ENCODE results near the gene ZNF398. TPM values are rescaled to one million over a fixed set of nuclear protein-coding genes. Genes with fewer than 3 reads are reported as not detected.

ZNF398 gene, protein sequence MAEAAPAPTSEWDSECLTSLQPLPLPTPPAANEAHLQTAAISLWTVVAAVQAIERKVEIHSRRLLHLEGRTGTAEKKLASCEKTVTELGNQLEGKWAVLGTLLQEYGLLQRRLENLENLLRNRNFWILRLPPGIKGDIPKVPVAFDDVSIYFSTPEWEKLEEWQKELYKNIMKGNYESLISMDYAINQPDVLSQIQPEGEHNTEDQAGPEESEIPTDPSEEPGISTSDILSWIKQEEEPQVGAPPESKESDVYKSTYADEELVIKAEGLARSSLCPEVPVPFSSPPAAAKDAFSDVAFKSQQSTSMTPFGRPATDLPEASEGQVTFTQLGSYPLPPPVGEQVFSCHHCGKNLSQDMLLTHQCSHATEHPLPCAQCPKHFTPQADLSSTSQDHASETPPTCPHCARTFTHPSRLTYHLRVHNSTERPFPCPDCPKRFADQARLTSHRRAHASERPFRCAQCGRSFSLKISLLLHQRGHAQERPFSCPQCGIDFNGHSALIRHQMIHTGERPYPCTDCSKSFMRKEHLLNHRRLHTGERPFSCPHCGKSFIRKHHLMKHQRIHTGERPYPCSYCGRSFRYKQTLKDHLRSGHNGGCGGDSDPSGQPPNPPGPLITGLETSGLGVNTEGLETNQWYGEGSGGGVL
- 10 to 100 TPM; 12.7 to 14.6 TPM for total RNA-seq
- polyA plus RNA-seq: 1 to 10 TPM; 3.0 to 4.1 TPM
- long read RNA-seq, donor 1, partial matches to known transcripts: 0 of 1 reads
- long read RNA-seq, donor 1, other reads (novel, unspliced or antisense): 0 of 1 reads
- long read RNA-seq, donor 2, partial matches to known transcripts: 0 of 1 reads
- long read RNA-seq, donor 2, other reads (novel, unspliced or antisense): 0 of 1 reads
- long read RNA-seq, donor 3, partial matches to known transcripts: 0 of 1 reads
- long read RNA-seq, donor 3, other reads (novel, unspliced or antisense): 0 of 1 reads
- long read RNA-seq, donor 4, partial matches to known transcripts: 0 of 3 reads
- long read RNA-seq, donor 4, other reads (novel, unspliced or antisense): 0 of 3 reads
- long read RNA-seq, donor 5, transcript ZNF398-202 (6 exons, 2,860 nt): major isoform, 9 of 15 reads
- long read RNA-seq, donor 5, partial matches to known transcripts: 6 of 15 reads
- long read RNA-seq, donor 5, other reads (novel, unspliced or antisense): 0 of 15 reads

DNA sequence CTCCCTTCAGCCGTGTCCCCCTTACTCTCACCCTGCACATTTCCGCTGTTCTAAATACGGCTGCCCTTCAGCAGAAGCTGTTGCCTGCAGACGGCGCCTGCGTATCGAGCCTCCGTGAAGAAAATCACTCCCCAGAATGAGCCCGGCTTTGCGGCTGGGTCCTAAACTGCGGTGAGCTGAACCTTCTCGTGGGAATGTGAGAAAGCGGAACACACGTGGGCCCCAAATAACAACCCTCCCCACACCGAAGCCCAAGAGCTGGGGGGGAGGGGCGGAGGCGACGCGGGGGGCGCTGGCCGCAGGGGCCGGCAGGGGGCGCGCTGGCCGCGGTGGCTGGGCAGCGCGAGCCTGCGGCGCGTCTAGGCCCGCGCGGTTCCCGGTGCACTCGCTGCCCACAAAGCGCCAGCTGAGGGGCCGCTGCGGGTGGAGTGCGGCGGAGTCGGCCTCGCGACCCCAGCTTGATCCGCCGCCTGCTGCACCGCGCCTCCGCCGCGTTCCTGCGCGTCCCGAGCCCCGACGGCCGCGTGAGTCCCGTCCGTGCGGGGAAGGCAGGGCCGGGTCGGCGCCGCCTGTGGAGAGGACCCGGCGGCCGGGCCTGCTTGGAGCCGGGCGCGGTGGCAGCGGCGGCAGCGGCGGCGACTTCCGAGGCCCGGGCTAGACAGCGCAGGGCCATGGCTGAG lies at the start of gene ZNF398:
Gene ZNF398 (plus strand): TSS at position 382 of the 680 bp plus-strand sequence. CDS start 290 bp downstream, at position 672.
- ATAC-seq (ENCODE audit: insufficient read depth, low FRiP score): peak; percentile 95
- H3K4me1 ChIP-seq (ENCODE audit: control insufficient read depth in 5 of 5, insufficient read depth in 5 of 5, low read length in 5 of 5): peaks cover 0 to 8% (median 0%) of the 10 kb centered on the region in 5 donors
- H3K9ac ChIP-seq (ENCODE audit: insufficient read depth in 1 of 2, low read length in 2 of 2): peak within 1 kb of the TSS; percentile 56 to 87
- H3K9me3 ChIP-seq (ENCODE audit: control insufficient read depth in 4 of 4, insufficient read depth in 3 of 4, low read length in 3 of 4): no peaks in the 10 kb centered on the region
- peak within 1 kb of the TSS; percentile 95 for H3K27ac ChIP-seq (ENCODE audit: low read depth in 1 of 2, low read length in 1 of 2)
- 0 to 1% methylated on average over 47 to 79 of the region's 79 CpGs for whole genome bisulfite sequencing, 2 donors
- TF ChIP-seq, protein P1, sequence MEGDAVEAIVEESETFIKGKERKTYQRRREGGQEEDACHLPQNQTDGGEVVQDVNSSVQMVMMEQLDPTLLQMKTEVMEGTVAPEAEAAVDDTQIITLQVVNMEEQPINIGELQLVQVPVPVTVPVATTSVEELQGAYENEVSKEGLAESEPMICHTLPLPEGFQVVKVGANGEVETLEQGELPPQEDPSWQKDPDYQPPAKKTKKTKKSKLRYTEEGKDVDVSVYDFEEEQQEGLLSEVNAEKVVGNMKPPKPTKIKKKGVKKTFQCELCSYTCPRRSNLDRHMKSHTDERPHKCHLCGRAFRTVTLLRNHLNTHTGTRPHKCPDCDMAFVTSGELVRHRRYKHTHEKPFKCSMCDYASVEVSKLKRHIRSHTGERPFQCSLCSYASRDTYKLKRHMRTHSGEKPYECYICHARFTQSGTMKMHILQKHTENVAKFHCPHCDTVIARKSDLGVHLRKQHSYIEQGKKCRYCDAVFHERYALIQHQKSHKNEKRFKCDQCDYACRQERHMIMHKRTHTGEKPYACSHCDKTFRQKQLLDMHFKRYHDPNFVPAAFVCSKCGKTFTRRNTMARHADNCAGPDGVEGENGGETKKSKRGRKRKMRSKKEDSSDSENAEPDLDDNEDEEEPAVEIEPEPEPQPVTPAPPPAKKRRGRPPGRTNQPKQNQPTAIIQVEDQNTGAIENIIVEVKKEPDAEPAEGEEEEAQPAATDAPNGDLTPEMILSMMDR (IDR thresholded peaks at IDR 0.05; ENCODE audit: control extremely low read depth, extremely low read depth): no peak
- no peaks in the 10 kb centered on the region for H3K36me3 ChIP-seq (ENCODE audit: control insufficient read depth in 4 of 4, insufficient read depth in 4 of 4, low read length in 4 of 4)
- no peaks in the 10 kb centered on the region for H3K27me3 ChIP-seq (ENCODE audit: control insufficient read depth in 3 of 3, insufficient read depth in 3 of 3, low read length in 2 of 3)
- H3K4me3 ChIP-seq: peak within 1 kb of the TSS; percentile 85
- DNase-seq: peak; percentile 87 to 90 (median 87)

DNA sequence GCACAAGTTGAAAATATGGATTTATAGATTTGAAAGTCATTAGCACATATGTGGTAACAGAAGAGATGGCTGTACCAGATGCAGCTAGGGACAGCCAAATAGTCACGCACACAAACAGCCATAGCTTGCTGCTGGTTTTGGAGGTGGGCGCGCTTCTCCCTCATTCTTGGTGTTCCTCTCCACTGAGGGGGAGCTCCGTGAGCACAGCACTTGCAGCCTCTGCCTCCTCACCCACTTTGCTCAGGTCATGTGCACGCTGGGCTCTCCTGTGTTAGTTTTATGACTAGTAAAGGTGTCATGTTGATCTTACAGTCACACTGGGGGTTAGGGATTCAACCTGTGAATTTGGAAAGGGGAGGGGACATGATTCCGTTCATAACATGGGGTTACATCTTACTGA lies 48.2 kb upstream of the ZNF398 start:
- H3K27me3 ChIP-seq (ENCODE audit: control insufficient read depth in 3 of 3, insufficient read depth in 3 of 3, low read length in 2 of 3): no peaks in the 10 kb centered on the region
- H3K9ac ChIP-seq (ENCODE audit: insufficient read depth in 1 of 2, low read length in 2 of 2): no peak overlapping the region
- H3K9me3 ChIP-seq (ENCODE audit: control insufficient read depth in 4 of 4, insufficient read depth in 3 of 4, low read length in 3 of 4): no peaks in the 10 kb centered on the region
- TF ChIP-seq, protein P1 (IDR thresholded peaks at IDR 0.05; ENCODE audit: control extremely low read depth, extremely low read depth): no peak
- no peaks in the 10 kb centered on the region for H3K4me1 ChIP-seq (ENCODE audit: control insufficient read depth in 5 of 5, insufficient read depth in 5 of 5, low read length in 5 of 5)
- no peak for DNase-seq
- H3K27ac ChIP-seq (ENCODE audit: low read depth in 1 of 2, low read length in 1 of 2): no peak overlapping the region
- WGBS, 2 donors: 86 to 88% methylated on average over 6 of the region's 6 CpGs
- H3K4me3 ChIP-seq: no peak overlapping the region
- peaks cover 0 to 7% (median under 1%) of the 10 kb centered on the region in 4 donors for H3K36me3 ChIP-seq (ENCODE audit: control insufficient read depth in 4 of 4, insufficient read depth in 4 of 4, low read length in 4 of 4)
- ATAC-seq (ENCODE audit: insufficient read depth, low FRiP score): no peak

DNA sequence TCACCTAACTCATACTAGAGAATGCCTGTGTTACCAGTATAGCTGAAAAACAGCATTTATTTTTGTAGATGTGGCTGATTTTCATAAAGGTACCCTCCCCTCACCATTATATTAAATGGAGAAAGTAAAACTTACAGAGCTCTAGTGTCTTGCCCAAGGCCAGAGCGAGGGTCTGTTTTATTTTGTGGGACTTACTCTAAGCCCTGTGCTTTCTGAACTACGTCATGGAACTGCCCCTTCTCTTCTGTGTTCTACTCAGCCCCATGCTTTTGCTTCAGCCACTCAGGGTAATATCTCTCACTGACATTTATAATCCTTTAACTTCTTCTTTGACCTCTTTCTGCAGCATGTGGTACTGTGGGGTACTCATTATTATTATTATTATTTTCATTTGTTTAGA lies 46.4 kb upstream of the ZNF398 start:
- peaks cover 0 to 11% (median 5%) of the 10 kb centered on the region in 4 donors for H3K36me3 ChIP-seq (ENCODE audit: control insufficient read depth in 4 of 4, insufficient read depth in 4 of 4, low read length in 4 of 4)
- TF ChIP-seq, protein P1 (IDR thresholded peaks at IDR 0.05; ENCODE audit: control extremely low read depth, extremely low read depth): no peak

More for the DNA sequence above, 46.4 kb upstream of the ZNF398 start:
- Histone ChIP-seq H3K27ac (ENCODE audit: low read depth in 1 of 2, low read length in 1 of 2) (no peak overlapping the region), H3K9me3 (ENCODE audit: control insufficient read depth in 4 of 4, insufficient read depth in 3 of 4, low read length in 3 of 4) (no peaks in the 10 kb centered on the region), H3K4me3 (no peak overlapping the region), H3K9ac (ENCODE audit: insufficient read depth in 1 of 2, low read length in 2 of 2) (no peak overlapping the region), H3K27me3 (ENCODE audit: control insufficient read depth in 3 of 3, insufficient read depth in 3 of 3, low read length in 2 of 3) (no peaks in the 10 kb centered on the region), H3K4me1 (ENCODE audit: control insufficient read depth in 5 of 5, insufficient read depth in 5 of 5, low read length in 5 of 5) (no peaks in the 10 kb centered on the region)
- ATAC-seq (ENCODE audit: insufficient read depth, low FRiP score): no peak
- 94 to 97% methylated on average over 2 of the region's 2 CpGs for WGBS, 2 donors
- DNase-seq: no peak

Data from lung (tissue), 16 donors.